HepG2 (cell line): ENCODE measurements around the gene TRPM5. TPM values are rescaled to one million over a fixed set of nuclear protein-coding genes. Genes with fewer than 3 reads are reported as not detected.
A peak's percentile ranks its signal among the peaks of the same experiment; 100 is the strongest.

Experiments used
- ARHGAP35 ChIP-seq: sonication (generic); formaldehyde crosslinking; IDR thresholded peaks from 2 replicates; pipeline ENCODE4 v1.9.0; 2022; ENCODE audit warnings: mild to moderate bottlenecking, inconsistent platforms, moderate library complexity, missing genetic modification reagents, borderline replicate concordance
- CC2D1A ChIP-seq: sonication (generic); formaldehyde crosslinking; IDR thresholded peaks from 2 replicates; pipeline ENCODE4 v1.8.1; 2023; ENCODE audit warnings: mild to moderate bottlenecking, missing genetic modification reagents
- MBNL3 ChIP-seq: fragments of 250-450 bp; sonication (Bioruptor Pico); conservative IDR thresholded peaks from 2 replicates; pipeline ENCODE4 v1.8.0; 2022; ENCODE audit warnings: mild to moderate bottlenecking, inconsistent platforms
- MED1 ChIP-seq: sonication (generic); formaldehyde crosslinking; IDR thresholded peaks from 2 replicates; pipeline ENCODE4 v1.4.0; 2020; ENCODE audit warnings: missing genetic modification reagents
- NR2F1 ChIP-seq, 2 experiments: fragments of 450-650 bp in 1 of 2; formaldehyde crosslinking in 1 of 2; IDR thresholded peaks; 2 replicates each; pipeline versions ENCODE4 v1.5.0 to v1.6.1; 2016 to 2020; ENCODE audit warnings: mild to moderate bottlenecking in 1 of 2, missing compliant biosample characterization in 1 of 2, missing genetic modification reagents in 1 of 2, moderate library complexity in 1 of 2
- NR3C1 ChIP-seq: sonication (generic); formaldehyde crosslinking; IDR thresholded peaks from 2 replicates; pipeline ENCODE4 v1.4.0; 2020; ENCODE audit warnings: missing genetic modification reagents
- PHF21A ChIP-seq: sonication (generic); formaldehyde crosslinking; IDR thresholded peaks from 2 replicates; pipeline ENCODE4 v1.5.0; 2020; ENCODE audit warnings: mild to moderate bottlenecking, missing genetic modification reagents
- RXRA ChIP-seq: sonication (generic); formaldehyde crosslinking; IDR thresholded peaks from 2 replicates; pipeline ENCODE4 v1.5.1; 2020; ENCODE audit warnings: missing genetic modification reagents
- RXRB ChIP-seq: IDR thresholded peaks from 2 replicates; pipeline ENCODE4 v1.6.1; 2016; ENCODE audit warnings: borderline replicate concordance, missing genetic modification reagents, missing compliant biosample characterization
- SMAD1 ChIP-seq: sonication (generic); formaldehyde crosslinking; IDR thresholded peaks from 2 replicates; pipeline ENCODE4 v1.4.0; 2020; ENCODE audit warnings: missing genetic modification reagents, low read depth, mild to moderate bottlenecking, borderline replicate concordance
- ZBTB38 ChIP-seq: sonication (generic); formaldehyde crosslinking; IDR thresholded peaks from 2 replicates; pipeline ENCODE4 v1.5.1; 2020; ENCODE audit warnings: mild to moderate bottlenecking, missing genetic modification reagents
- ZKSCAN8 ChIP-seq: IDR thresholded peaks from 2 replicates; pipeline ENCODE4 v1.6.1; 2016; ENCODE audit warnings: borderline replicate concordance, missing genetic modification reagents, missing compliant biosample characterization
- ZNF530 ChIP-seq: sonication (generic); formaldehyde crosslinking; IDR thresholded peaks from 2 replicates; pipeline ENCODE4 v1.5.0; 2020; ENCODE audit warnings: low read depth, mild to moderate bottlenecking, missing genetic modification reagents
- ZNF709 ChIP-seq: sonication (generic); formaldehyde crosslinking; IDR thresholded peaks from 2 replicates; pipeline ENCODE4 v1.5.0; 2020; ENCODE audit warnings: mild to moderate bottlenecking, missing genetic modification reagents
- ZNF780A ChIP-seq: sonication (generic); formaldehyde crosslinking; IDR thresholded peaks from 2 replicates; pipeline ENCODE4 v1.8.0; 2022; ENCODE audit warnings: mild to moderate bottlenecking, missing genetic modification reagents, moderate library complexity
- ZSCAN12 ChIP-seq: sonication (generic); formaldehyde crosslinking; IDR thresholded peaks from 2 replicates; pipeline ENCODE4 v1.9.0; 2021; ENCODE audit warnings: mild to moderate bottlenecking, missing genetic modification reagents
- polyA plus RNA-seq, 8 experiments: library from polyadenylated mRNA; depleted of rRNA in 3 of 8; stranded (reverse) in 7 of 8; unstranded in 1 of 8; fragments of >200 nt; fragmentation: Illumina TruSeq in 4 of 8; extraction: Trizol in 4 of 8; gene quantifications; 2 replicates each; pipeline versions ENCODE4 v1.2.1 to v1.2.3, GENCODE V29; 2011 to 2016; ENCODE audit warnings: low read depth in 4 of 8, missing spikeins in 1 of 8, mixed read lengths in 1 of 8; ENCODE audit not compliant: insufficient read depth in 1 of 8
- total RNA-seq, 5 experiments: library from RNA; depleted of rRNA; stranded (reverse); fragments of >200 nt; fragmentation: Illumina TruSeq; extraction: Trizol; gene quantifications; 2 replicates each; pipeline ENCODE4 v1.2.3, GENCODE V29; 2016; ENCODE audit warnings: low read depth in 1 of 5
- TF ChIP-seq, protein P1 (sequence below): sonication (generic); formaldehyde crosslinking; IDR thresholded peaks from 2 replicates; pipeline ENCODE4 v1.5.1; 2020; ENCODE audit warnings: mild to moderate bottlenecking, missing genetic modification reagents, moderate library complexity
- TF ChIP-seq, protein P2 (sequence below): sonication (generic); formaldehyde crosslinking; IDR thresholded peaks from 2 replicates; pipeline ENCODE4 v1.8.0; 2022; ENCODE audit warnings: low read depth, missing genetic modification reagents
- TF ChIP-seq, protein P3 (sequence below): sonication (generic); formaldehyde crosslinking; IDR thresholded peaks from 2 replicates; pipeline ENCODE4 v1.5.0; 2020; ENCODE audit warnings: missing genetic modification reagents
- TF ChIP-seq, protein P4 (sequence below): sonication (generic); formaldehyde crosslinking; IDR thresholded peaks from 2 replicates; pipeline ENCODE4 v1.4.0; 2020; ENCODE audit warnings: missing genetic modification reagents, borderline replicate concordance

TRPM5 gene
- total and polyA plus RNA-seq, 2 of the 13 experiments (the other 11 are each of a cell fraction or from before 2014, with no cell fraction given) = 0.12 TPM; not detected in 1

DNA sequence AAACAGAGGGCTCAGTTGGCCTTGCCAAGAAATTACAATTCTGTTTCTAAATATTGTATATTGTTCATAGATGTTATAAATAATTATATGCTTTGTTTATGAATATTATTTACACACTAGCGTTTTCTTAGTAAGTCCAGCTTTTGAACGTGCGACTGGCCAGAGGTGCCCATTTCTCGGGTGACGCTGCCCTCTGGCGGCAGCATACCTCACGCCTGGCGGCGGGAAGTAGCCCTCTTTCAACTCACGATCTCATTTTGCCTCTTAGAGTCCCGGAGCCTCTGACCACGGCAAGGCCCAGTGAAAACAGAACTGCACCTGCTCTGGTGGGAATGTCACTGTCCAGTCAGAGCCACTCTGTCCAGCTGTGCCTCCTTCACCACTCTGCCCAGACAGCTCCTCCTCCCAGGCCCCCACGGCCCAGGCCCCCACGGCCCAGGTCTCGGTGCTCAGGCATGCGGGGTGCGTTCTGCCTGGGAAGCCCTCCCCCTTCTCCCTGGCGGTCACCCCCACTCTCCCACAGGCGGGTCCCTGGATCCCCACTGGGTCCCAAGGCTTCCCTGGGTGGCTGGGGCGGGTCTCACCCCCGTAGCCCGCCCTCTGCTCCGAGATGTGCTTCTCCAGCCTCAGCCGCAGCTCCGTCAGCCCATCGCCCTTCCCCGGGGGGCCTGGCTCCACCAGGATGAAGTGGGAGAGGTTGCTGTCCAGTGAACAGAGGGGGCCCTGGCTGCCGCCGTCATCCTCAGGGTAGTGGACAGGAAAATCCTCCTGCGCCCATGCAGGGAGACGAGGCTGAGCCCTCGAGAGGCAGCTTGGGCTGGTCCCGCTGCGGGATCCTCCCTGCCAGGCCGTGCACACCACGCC lies 24.4 kb downstream of the TRPM5 start (continued):
- TF ChIP-seq CC2D1A (CRISPR knock-in tag) (no peak), NR2F1 (CRISPR knock-in tag; IDR thresholded peaks at IDR 0.05) (no peak), ZNF780A (CRISPR knock-in tag) (no peak), ZBTB38 (CRISPR knock-in tag) (peak; percentile 71; the same call in 1 of the 2 replicates), ZKSCAN8 (CRISPR knock-in tag) (no peak), NR3C1 (CRISPR knock-in tag) (no peak), PHF21A (no peak), ZNF530 (CRISPR knock-in tag) (no peak), ARHGAP35 (CRISPR knock-in tag) (no peak), MBNL3 (CRISPR knock-in tag) (no peak), MED1 (CRISPR knock-in tag) (no peak; the same call in 1 of the 2 replicates), ZNF709 (CRISPR knock-in tag) (no peak), RXRA (CRISPR knock-in tag) (no peak), SMAD1 (CRISPR knock-in tag) (no peak), RXRB (0 out of 2 replicates have a peak, but pooled peaks have one; percentile 20), ZSCAN12 (CRISPR knock-in tag) (no peak)
- TF ChIP-seq, protein P1, sequence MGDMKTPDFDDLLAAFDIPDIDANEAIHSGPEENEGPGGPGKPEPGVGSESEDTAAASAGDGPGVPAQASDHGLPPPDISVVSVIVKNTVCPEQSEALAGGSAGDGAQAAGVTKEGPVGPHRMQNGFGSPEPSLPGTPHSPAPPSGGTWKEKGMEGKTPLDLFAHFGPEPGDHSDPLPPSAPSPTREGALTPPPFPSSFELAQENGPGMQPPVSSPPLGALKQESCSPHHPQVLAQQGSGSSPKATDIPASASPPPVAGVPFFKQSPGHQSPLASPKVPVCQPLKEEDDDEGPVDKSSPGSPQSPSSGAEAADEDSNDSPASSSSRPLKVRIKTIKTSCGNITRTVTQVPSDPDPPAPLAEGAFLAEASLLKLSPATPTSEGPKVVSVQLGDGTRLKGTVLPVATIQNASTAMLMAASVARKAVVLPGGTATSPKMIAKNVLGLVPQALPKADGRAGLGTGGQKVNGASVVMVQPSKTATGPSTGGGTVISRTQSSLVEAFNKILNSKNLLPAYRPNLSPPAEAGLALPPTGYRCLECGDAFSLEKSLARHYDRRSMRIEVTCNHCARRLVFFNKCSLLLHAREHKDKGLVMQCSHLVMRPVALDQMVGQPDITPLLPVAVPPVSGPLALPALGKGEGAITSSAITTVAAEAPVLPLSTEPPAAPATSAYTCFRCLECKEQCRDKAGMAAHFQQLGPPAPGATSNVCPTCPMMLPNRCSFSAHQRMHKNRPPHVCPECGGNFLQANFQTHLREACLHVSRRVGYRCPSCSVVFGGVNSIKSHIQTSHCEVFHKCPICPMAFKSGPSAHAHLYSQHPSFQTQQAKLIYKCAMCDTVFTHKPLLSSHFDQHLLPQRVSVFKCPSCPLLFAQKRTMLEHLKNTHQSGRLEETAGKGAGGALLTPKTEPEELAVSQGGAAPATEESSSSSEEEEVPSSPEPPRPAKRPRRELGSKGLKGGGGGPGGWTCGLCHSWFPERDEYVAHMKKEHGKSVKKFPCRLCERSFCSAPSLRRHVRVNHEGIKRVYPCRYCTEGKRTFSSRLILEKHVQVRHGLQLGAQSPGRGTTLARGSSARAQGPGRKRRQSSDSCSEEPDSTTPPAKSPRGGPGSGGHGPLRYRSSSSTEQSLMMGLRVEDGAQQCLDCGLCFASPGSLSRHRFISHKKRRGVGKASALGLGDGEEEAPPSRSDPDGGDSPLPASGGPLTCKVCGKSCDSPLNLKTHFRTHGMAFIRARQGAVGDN (CRISPR knock-in tag) = peak; percentile 49; the same call in 1 of the 2 replicates
- TF ChIP-seq, protein P2, sequence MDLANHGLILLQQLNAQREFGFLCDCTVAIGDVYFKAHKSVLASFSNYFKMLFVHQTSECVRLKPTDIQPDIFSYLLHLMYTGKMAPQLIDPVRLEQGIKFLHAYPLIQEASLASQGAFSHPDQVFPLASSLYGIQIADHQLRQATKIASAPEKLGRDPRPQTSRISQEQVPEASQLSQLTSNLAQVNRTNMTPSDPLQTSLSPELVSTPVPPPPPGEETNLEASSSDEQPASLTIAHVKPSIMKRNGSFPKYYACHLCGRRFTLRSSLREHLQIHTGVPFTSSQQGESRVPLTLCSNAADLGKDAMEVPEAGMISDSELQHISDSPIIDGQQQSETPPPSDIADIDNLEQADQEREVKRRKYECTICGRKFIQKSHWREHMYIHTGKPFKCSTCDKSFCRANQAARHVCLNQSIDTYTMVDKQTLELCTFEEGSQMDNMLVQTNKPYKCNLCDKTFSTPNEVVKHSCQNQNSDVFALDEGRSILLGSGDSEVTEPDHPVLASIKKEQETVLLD (CRISPR knock-in tag) = no peak
- TF ChIP-seq, protein P3, sequence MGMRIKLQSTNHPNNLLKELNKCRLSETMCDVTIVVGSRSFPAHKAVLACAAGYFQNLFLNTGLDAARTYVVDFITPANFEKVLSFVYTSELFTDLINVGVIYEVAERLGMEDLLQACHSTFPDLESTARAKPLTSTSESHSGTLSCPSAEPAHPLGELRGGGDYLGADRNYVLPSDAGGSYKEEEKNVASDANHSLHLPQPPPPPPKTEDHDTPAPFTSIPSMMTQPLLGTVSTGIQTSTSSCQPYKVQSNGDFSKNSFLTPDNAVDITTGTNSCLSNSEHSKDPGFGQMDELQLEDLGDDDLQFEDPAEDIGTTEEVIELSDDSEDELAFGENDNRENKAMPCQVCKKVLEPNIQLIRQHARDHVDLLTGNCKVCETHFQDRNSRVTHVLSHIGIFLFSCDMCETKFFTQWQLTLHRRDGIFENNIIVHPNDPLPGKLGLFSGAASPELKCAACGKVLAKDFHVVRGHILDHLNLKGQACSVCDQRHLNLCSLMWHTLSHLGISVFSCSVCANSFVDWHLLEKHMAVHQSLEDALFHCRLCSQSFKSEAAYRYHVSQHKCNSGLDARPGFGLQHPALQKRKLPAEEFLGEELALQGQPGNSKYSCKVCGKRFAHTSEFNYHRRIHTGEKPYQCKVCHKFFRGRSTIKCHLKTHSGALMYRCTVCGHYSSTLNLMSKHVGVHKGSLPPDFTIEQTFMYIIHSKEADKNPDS = no peak
- TF ChIP-seq, protein P4, sequence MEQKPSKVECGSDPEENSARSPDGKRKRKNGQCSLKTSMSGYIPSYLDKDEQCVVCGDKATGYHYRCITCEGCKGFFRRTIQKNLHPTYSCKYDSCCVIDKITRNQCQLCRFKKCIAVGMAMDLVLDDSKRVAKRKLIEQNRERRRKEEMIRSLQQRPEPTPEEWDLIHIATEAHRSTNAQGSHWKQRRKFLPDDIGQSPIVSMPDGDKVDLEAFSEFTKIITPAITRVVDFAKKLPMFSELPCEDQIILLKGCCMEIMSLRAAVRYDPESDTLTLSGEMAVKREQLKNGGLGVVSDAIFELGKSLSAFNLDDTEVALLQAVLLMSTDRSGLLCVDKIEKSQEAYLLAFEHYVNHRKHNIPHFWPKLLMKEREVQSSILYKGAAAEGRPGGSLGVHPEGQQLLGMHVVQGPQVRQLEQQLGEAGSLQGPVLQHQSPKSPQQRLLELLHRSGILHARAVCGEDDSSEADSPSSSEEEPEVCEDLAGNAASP (CRISPR knock-in tag) = no peak
